ENCODE data around the gene SRSF4.
"Not testable (repeated sequence)": the region's sequence is repeated elsewhere in the genome, so short reads cannot be mapped to it uniquely, and the experiment has no call there.

The SRSF4 gene

DNA sequence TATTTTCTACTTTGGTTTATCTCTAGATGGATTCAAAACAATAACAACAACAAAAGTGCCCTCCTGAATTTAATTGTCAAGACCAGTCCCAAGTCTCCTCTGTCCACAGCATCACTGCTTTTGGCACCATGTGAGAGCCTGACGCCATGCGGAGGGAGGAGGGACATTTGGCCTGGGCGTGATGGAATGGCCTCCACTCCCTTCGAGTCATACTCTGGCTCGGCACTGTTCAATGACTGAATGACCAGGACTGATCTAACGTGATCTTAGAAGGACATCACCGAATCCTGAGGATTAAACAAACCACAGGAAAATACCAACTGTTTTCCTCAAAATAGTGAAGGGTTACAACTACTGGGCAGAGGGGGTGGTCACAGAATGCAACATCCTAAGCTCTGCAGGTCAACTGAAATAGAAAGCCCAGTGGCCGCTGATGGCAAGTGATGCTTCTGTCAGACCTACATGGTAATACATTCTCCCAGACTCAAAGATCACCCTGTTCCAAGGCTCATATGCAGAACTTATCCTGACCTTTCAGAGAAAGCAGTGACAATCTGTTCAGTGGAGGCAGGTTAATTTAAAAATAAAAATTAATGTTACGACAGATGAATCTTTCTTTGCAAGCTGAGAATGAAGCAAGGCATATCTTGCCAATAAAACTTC lies 19.1 kb downstream of the SRSF4 start:
- no peak for DNase-seq (ENCODE audit: low spot score)

DNA sequence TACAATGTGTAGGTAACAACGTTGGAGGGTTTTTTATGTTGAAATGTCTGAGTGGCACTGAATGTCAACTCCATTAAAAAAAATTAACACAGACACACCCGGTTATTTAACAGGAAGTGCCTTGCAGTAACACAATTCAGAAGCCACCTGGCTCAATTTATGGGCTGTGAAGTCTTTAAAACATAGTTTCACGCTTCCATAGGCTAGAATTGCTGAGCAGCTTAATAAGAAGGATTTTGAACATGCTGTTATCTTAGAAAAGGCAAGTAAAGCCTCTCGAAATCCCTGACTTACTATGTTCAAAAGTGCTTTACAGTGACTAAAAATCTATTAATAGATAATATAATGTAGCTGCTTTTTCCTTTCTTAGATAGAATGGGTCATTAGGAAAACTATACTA lies 19.7 kb downstream of the SRSF4 start:
- no peak for DNase-seq (ENCODE audit: low spot score)

DNA sequence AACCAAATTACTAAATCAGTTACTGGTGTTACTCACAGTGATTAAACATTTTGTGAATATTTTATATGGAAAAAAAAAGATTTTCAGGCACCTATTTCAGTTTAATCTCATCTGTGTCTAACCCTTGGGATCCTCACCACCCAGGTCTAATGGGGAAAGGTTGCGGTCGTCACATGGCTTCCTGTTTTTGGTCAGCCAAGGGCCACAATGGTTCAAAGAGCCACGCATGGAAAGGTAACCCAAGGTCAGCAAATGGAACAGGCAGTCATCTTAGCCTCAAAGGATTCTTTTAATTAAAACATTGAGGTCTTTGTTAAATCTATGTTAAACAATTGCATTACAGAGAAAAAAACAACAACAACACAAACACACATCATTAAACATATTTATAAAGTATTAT lies 21.9 kb downstream of the SRSF4 start:
- DNase-seq (ENCODE audit: low spot score) = no peak

DNA sequence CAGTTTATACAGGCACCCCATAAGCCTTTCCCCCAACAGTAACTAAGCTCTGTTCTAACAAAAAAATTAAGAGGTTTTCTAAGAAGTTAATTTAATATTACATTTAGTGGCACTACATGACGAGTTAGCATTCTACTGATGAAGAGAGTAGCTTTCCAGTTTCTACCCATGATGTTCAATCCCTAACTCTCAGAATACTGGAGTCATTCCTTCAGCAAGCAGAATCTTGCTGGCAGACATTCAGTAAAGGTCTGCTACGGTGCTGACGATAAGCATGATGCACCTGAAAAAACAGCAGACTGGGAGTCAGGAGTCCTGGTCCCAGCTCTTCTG lies 24.5 kb downstream of the SRSF4 start:
- DNase-seq (ENCODE audit: low spot score) = no peak

DNA sequence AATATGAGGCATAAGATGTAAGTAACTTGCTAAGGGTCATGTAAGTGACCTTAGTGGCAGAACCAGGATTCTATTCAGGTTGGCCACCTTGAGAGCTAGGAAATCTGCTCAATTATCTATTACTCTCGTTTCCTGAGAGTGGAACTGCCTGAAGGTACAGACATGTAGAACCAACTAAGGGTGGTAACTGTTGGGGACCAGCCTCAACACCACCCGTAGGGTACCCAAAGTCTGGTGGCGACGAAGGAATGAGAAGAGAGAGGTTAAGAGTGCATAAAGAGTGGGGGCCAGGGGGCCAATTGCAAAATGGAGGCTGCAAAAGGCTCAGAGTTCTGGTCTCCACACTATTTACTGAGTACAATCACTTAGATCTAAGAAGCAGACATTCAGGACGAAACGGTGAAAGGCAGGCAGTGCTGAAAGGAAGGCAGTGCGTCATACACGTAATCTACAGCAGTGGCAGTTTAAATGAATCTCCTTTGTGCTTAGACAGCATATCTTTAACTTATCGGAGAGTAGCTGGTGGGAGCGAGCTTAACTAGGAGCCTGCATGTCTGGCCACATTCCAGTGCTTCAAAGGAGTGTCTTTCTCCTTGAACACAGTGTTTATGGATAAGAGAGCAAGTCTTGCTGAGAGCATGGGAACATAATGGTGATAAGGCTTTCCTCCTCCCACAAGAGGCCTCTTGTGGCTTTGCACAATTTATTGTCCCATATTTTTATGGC lies 25.0 kb downstream of the SRSF4 start:
- no peak for DNase-seq (ENCODE audit: low spot score)

DNA sequence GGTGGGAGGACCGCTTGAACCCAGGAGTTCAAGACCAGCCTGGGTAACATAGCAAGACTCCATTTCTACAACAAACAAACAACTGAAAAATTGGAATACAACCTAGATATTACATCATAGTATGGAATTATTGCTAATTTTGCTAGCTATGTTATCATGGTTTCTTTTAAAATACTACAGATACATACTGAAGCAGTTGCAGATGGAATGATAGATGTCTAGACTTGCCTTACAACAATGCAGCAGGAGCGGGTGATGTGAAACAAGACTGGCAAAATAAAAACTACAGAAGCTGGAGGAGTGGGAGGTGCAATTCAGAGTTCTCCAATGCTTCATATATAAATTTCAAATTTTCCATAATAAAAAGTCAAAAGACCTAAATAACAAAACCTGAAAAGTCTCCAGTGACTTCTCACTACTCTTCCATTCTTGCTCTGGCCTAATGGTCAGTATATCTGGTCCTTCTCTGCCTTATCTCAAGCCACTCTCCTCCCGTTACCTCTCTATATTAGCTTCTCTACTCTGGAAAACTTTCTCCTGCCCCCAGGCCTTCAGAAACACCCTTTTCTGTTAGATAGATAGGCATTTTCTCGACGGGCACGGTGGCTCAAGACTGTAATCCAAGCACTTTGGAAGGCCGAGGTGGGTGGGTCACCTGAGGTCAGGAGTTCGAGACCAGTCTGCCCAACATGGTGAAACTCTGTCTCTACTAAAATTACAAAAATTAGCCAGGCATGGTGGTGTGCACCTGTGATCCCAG lies 29.5 kb downstream of the SRSF4 start:
- no peak for DNase-seq (ENCODE audit: low spot score)

DNA sequence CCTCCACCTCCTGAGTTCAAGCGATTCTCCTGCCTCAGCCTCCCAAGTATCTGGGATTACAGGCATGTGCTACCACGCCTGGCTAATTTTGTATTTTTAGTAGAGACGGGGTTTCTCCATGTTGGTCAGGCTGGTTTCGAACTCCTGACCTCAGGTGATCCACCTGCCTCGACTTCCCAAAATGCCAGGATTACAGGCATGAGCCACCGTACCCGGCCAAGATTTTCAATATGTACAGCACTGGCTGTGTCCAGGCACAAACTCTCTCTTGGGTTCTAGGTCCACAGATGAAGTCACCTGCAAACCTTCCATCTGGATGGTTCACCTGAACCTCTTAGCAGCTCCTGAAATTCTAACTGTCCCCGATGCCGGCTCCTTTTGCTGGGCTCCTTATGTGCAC lies 31.4 kb downstream of the SRSF4 start:
- DNase-seq (ENCODE audit: low spot score) = not testable (repeated sequence)

DNA sequence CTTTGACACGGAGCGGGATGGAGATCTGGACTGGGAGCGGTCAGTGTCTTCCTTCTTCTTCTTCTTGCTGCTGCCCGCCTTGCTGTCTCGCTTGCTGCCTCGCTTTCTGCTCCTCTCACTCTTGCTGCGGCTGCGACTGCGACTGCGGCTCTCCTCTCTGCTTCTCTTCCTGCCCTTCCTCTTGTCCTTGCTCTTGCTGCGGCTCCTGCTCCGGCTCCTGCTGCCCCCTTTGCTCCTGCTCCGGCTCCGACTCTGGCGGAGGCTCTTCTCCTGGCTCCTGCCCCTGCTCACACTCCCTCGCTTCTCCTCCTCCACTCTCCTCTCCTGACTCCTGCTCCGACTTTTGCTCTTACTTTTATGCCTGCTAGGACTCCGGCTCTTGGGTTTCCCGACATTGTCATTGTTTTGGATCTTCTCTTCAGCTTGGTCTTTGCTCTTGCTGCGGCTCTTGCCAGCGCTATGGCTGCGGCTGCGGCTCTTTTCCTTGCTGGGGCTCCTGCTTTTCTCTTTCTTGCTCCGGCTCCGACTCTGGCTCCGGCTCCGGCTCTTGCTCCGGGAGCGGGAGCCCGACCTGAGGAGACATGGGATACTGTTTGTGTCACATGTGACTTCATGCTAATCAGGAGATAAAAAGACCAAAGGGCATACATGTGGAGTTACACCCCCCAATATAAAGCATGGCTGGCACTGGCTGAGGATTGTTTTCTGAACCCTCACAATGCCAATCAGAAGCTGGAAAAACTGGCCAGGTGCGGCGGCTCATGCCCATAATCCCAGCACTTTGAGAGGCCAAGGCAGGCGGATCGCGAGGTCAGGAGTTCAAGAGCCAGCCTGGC lies 32.8 kb downstream of the SRSF4 start:
- DNase-seq (ENCODE audit: low spot score) = no peak

DNA sequence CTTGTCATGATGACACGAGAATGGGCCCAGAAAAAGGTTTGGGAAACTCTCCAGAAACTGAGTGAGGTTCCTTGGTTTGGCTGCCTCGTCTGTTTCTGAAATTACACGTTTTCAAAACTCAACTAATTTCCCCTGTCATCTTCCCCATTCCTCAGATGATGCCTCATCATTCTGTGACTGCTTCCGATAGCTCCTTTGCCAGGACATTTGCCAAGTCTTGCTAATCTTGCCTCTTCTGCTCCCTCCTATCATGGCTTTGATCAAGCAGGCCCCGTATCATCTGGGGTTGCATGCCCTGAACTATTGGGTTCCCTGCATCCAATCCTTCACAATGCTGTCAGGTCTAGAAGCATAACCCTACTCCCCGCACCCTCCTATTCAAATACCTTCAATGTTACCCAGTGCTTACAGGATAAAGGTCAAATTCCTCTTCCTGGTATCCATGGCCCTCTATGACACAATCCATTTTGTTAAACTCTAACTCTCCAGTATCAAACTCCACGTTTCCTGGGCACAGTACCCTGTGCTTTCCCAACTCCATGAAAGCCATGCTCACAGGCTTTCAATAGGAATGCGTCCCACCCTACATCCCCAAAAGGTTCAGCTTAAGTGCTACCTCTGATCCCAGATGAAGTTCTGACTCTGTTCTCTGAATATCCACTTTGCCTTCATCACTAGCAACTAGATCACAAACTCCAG lies 35.8 kb downstream of the SRSF4 start:
- no peak for DNase-seq (ENCODE audit: low spot score)

DNA sequence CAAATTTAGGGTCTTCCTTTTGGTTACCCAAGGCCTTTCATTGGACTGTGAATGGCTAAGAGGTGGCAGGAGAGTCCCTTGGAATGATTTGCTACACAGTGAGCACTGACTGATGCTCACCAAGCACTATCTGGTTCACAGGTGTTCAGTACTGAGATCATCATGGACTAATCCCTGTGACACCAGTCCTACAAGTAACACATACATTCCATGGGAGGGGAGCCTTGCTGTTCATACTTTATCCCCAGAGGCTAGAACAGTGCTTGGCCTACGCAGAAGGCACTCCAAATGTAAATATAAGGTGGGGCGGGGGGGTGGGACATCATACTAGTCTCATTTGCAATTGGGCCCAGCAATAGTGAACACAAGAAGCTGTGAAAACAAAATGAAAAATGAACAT lies 37.5 kb downstream of the SRSF4 start:
- DNase-seq (ENCODE audit: low spot score) = no peak

DNA sequence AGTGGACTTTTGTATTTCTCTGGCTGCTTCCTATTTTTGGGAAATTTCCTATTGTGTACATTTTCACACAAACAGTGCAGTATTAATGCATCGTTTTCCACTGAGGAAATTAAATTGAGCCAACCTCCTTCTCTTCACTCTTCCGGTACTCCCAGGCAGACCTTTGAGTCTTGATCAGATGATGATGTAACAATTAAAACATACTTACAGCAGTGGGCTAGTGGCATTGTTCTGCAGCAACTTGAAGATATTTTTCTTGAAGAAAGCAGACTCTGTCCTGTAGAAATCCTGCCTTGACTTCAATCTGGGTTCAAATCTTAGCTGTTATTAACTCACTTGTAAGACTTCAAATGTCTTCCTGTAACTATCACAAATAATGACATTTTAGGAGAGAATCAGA lies 39.0 kb downstream of the SRSF4 start:
- no peak for DNase-seq (ENCODE audit: low spot score)

DNA sequence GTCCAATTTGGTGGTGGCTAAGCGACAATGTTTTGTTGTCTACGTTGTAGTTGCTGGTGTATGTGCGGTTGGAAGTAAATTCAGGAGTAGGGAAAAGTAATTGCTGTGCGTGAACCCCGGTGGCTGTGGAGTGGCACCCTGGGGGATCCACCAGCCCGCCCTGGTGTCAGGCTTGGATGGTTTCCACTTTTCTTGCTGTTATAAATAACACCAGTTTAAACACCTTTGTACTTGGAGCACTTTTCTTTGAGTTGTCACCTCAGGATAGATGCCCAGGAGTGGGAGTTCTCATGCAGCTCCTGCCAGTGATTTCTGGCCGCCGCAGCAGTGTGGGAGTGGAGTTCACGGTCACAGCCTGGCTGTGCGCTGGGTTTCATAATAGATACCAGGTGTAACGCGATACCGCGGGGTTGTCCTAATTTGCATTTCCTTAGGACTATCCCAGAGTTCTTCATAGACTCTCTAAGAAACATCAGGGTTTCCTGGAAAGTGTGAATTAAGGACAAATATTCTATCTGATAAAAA lies 45.2 kb downstream of the SRSF4 start:
- DNase-seq (ENCODE audit: low spot score) = no peak

DNA sequence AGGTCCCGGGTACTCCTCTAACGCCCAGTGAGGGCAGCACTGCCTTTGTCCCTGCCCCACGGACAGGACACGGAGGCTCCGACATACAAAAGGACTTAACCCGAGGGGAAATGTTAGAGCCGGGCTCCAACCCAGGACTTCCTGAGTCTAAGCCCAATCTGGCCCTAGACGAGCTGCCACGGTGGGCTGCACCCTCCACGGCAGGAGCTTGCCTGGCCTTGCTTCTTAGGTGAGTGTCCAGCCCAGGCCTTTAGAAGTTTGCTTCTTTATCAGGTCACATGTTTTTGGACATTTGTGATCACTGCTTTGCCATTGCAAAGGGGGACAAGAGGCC lies 47.0 kb downstream of the SRSF4 start:
- DNase-seq (ENCODE audit: low spot score) = no peak

DNA sequence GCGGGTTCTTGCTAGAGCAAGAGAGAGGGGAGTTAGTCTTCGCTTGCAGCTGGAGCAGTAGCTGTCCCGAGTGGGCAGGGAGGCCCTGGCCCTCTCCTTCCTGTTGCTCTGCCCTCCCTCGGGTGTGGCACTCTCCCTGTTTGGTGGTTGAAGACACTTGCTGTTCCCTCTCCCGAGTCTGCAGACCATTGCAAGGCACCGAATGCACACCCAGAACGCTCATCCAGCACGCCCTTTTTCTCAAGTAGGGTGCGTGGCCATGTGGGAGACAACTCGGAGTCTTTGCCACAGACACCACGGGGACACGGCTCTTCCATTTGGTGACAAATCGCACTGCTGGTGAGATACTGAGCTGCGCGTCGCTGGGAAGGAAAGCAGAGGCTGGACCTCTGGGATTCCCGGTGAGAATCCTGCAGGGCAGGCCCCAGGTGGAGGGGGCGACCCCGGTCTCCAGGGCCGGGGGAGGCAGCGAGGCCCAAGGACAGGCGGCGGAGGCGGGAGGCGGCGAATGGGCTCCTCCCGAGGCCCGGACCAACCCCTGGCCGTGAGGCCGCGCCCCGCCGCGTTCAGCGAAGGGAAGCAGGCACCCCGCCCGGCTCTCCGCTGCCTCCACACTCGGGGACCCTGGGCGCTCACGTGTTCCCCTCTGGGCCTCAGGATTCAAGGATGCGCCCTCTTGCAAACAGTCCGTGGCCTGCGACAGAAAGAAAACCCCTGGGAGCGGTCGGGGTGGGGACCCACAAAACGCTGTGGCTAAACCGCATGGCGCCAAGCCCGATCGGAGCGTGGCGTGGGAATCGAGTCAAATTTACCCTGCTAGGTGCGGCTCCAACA lies 47.6 kb downstream of the SRSF4 start:
- peak; percentile 54 for DNase-seq (ENCODE audit: low spot score)

DNA sequence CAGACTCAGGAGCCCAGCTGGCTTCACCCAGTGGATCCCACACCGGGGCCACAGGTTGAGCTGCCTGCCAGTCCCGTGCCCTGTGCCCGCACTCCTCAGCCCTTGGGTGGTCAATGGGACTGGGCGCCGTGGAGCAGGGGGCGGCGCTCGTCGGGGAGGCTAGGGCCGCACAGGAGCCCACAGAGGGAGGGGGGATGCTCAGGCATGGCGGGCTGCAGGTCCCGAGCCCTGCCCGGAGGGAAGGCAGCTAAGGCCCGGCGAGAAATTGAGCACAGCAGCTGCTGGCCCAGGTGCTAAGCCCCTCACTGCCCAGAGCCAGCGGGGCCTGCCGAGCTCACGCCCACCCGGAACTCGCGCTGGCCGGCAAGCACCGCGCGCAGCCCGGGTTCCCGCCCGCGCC lies 50.6 kb downstream of the SRSF4 start:
- not testable (repeated sequence) for DNase-seq (ENCODE audit: low spot score)

DNA sequence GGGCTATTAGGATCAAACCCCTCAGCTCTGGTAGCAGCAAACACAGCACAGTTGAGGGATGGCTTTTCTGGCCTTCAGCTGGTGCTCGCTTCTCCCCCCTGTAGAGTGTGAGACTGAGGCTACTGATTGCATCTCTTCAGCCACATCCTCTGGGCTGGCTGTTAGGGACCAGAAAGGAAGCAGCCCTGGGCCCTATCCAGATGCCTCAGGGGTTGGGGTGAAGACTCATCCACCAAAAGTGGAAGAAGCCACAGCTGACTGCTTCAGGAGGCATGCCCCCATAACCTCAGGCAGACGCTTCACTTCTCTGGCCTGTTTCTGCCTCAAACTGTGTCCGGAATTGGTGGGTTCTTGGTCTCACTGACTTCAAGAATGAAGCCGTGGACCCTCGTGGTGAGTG lies 51.8 kb downstream of the SRSF4 start:
- no peak for DNase-seq (ENCODE audit: low spot score)

DNA sequence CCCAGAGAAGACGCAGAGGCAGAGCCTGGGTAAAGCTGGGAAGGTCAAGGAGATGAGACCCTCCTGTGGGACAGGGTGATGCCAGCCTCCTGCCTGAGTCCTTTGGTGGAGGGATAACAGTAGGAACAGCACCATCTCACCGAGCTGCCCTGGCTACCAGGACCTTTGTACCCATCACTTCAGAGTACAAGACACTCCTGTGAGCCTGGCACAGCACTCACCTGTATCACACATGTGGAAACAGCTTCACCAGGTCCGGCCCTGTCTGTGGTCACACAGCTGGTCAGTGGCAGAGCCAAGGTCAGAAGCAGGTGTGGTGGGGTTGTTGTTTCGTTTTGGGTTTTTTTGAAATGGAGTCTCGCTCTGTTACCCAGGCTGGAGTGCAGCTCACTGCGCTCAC lies 53.0 kb downstream of the SRSF4 start:
- DNase-seq (ENCODE audit: low spot score) = no peak

DNA sequence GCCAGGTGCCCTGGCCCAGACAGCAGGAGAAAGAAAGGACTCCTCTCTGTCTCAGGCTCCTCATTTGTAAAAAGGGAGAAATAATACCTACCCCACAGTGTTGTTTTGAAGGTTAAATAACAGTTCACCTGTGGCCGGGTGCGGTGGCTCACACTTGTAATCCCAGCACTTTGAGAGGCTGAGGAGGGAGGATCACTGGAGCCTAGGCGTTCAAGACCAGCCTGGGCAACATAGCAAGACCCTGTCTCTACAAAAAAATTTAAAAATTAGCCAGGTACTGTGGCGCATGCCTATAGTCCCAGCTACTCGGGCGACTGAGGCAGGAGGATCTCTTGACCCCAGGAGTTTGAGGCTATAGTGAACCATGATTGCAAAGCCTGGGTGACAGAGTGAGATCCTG lies 55.5 kb downstream of the SRSF4 start:
- DNase-seq (ENCODE audit: low spot score) = no peak

DNA sequence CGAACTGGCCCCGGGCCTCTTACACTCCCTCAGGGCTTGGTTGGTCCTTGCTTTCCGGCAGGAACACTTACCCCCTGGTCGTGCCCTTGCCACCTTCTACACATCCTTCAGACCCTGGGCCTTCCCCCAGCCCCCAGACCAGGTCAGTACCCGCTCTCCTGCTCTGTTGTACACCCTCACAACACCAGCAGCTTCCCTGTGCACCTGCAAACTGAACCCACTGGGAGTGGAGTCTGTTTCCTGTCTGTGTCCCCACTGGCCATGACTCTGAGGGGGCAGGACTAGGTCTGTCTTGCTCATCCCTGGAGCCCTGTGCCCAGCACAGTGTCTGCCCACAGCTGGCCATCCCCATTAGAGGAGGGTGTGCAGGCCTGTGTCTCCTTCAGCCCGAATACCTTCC lies 55.9 kb downstream of the SRSF4 start:
- no peak for DNase-seq (ENCODE audit: low spot score)

DNA sequence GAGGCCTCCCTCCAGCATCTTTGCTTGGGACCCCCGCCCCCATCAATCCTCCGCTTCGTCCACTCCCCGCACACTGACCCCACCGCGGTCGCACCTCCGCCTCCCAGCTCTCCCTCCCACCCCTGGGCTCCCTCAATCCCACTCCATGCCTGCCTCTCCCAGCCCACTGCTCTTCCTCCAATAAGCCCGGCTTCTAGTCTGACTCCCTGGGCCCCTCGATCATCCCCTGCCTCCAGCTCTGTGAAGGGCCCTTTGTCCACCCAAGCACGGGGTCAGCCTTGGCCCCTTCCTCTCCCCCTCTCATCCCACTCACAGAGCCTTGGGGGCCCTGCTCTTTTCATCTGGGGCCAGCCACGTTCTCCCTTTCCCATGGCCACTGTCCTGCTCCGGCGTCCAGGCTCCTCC lies 56.5 kb downstream of the SRSF4 start:
- DNase-seq (ENCODE audit: low spot score) = no peak
